H1 (cell line): Measurements from ENCODE around the gene OTUD3.

Source experiments
- CBX5 ChIP-seq: fragments of 300-800, 300-1000 bp; sonication (generic); IDR thresholded peaks from 2 replicates; pipeline ENCODE4 v1.7.1; 2016; ENCODE audit warnings: antibody characterized with exemption, low read length, low read depth
- CREB1 ChIP-seq: IDR thresholded peaks from 2 replicates; pipeline ENCODE4 v1.6.1; 2012; ENCODE audit warnings: inconsistent platforms
- EP300 ChIP-seq, 2 experiments: IDR thresholded peaks; 1 replicate in 1 of 2; 2 replicates in 1 of 2; pipeline ENCODE4 v1.6.1; 2011 to 2012; ENCODE audit warnings: low read depth in 2 of 2, low read length in 2 of 2, mild to moderate bottlenecking in 2 of 2, borderline replicate concordance in 1 of 2, inconsistent platforms in 1 of 2, moderate library complexity in 1 of 2
- EZH2 ChIP-seq: fragments of 200-600 bp; sonication (generic); IDR thresholded peaks from 2 replicates; pipeline ENCODE4 v1.7.1; 2012; ENCODE audit warnings: low read depth, mild to moderate bottlenecking, moderate library complexity, low read length, inconsistent platforms; ENCODE audit not compliant: severe bottlenecking
- POLR2A ChIP-seq, 2 experiments: IDR thresholded peaks; 1 replicate in 1 of 2; 2 replicates in 1 of 2; pipeline ENCODE4 v1.6.1; 2011; ENCODE audit warnings: low read depth in 2 of 2, low read length in 2 of 2, mild to moderate bottlenecking in 2 of 2; ENCODE audit errors: control extremely low read depth in 1 of 2
- RAD21 ChIP-seq, 2 experiments: IDR thresholded peaks in 1 of 2; conservative IDR thresholded peaks in 1 of 2; 2 replicates each; pipeline ENCODE4 v1.6.1; 2011; ENCODE audit warnings: low read depth in 2 of 2, low read length in 2 of 2, improper control_type of control experiment in 1 of 2, inconsistent platforms in 1 of 2, mild to moderate bottlenecking in 1 of 2, moderate library complexity in 1 of 2
- RFX5 ChIP-seq: IDR thresholded peaks from 2 replicates; pipeline ENCODE4 v1.6.1; 2011; ENCODE audit warnings: low read depth, low read length, improper control_type of control experiment, borderline replicate concordance
- RNF2 ChIP-seq: fragments of 200-900, 300-1000 bp; sonication (generic); IDR thresholded peaks from 2 replicates; pipeline ENCODE4 v1.7.1; 2016; ENCODE audit warnings: borderline replicate concordance, low read depth, mild to moderate bottlenecking, antibody characterized with exemption, low read length; ENCODE audit not compliant: poor library complexity, severe bottlenecking; ENCODE audit errors: missing control alignments
- SUZ12 ChIP-seq: fragments of 200-600 bp; sonication (generic); IDR thresholded peaks from 2 replicates; pipeline ENCODE4 v1.6.1; 2012; ENCODE audit warnings: mild to moderate bottlenecking, inconsistent platforms, low read length, moderate library complexity, mixed read lengths
- TBP ChIP-seq: IDR thresholded peaks from 2 replicates; pipeline ENCODE4 v1.6.1; 2011; ENCODE audit warnings: low read depth, low read length, improper control_type of control experiment
- ZNF274 ChIP-seq: IDR thresholded peaks from 2 replicates; pipeline ENCODE4 v1.7.0; 2012; ENCODE audit warnings: low read length, borderline replicate concordance; ENCODE audit errors: extremely low read depth
- TF ChIP-seq, protein P1 (sequence below), 3 experiments: IDR thresholded peaks; 1 replicate in 2 of 3; 2 replicates in 1 of 3; pipeline versions ENCODE4 v1.5.1 to v1.6.1; 2011; ENCODE audit warnings: low read length in 3 of 3, mild to moderate bottlenecking in 3 of 3, inconsistent platforms in 2 of 3, low read depth in 1 of 3, moderate library complexity in 1 of 3; ENCODE audit not compliant: insufficient read depth in 1 of 3; ENCODE audit errors: control extremely low read depth in 1 of 3

DNA sequence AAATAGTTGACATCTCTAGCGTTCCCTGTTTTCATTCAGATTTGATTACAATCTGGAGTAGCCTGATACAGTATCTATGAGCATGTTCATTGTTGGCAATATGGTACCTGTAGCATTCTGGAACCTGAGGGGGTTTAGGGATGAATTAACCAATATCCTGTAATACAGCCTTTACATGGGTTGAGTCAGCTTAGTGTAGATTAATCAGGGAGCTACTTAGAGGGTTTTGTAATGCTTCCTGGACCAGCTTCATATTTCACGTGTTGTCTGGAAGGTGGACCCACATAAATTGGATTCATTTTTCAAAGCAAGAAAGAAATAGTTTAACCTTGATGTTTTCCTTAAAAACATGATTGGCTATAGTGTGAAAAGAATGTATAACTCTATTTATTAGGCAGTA lies 3.6 kb downstream of the OTUD3 start:
- TF ChIP-seq EZH2 (no peak), RNF2 (no peak), CBX5 (no peak), ZNF274 (no peak), RAD21 (IDR thresholded peaks at IDR 0.05 in 1 of 2, conservative IDR thresholded peaks at IDR 0.05 in 1 of 2; ENCODE audit: low read depth in 2 of 2, low read length in 2 of 2) (no peak), SUZ12 (no peak), POLR2A (IDR thresholded peaks at IDR 0.05; ENCODE audit: control extremely low read depth in 1 of 2, low read depth in 2 of 2, low read length in 2 of 2) (no peak), RFX5 (no peak), EP300 (IDR thresholded peaks at IDR 0.05; ENCODE audit: borderline replicate concordance in 1 of 2, low read depth in 2 of 2, low read length in 2 of 2) (no peak), CREB1 (no peak), TBP (no peak)
- TF ChIP-seq, protein P1, sequence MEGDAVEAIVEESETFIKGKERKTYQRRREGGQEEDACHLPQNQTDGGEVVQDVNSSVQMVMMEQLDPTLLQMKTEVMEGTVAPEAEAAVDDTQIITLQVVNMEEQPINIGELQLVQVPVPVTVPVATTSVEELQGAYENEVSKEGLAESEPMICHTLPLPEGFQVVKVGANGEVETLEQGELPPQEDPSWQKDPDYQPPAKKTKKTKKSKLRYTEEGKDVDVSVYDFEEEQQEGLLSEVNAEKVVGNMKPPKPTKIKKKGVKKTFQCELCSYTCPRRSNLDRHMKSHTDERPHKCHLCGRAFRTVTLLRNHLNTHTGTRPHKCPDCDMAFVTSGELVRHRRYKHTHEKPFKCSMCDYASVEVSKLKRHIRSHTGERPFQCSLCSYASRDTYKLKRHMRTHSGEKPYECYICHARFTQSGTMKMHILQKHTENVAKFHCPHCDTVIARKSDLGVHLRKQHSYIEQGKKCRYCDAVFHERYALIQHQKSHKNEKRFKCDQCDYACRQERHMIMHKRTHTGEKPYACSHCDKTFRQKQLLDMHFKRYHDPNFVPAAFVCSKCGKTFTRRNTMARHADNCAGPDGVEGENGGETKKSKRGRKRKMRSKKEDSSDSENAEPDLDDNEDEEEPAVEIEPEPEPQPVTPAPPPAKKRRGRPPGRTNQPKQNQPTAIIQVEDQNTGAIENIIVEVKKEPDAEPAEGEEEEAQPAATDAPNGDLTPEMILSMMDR (IDR thresholded peaks at IDR 0.05; ENCODE audit: control extremely low read depth in 1 of 3, insufficient read depth in 1 of 3, low read depth in 1 of 3, low read length in 3 of 3): no peak
